ENCODE measurements around the gene NOP53.

The NOP53 gene

DNA sequence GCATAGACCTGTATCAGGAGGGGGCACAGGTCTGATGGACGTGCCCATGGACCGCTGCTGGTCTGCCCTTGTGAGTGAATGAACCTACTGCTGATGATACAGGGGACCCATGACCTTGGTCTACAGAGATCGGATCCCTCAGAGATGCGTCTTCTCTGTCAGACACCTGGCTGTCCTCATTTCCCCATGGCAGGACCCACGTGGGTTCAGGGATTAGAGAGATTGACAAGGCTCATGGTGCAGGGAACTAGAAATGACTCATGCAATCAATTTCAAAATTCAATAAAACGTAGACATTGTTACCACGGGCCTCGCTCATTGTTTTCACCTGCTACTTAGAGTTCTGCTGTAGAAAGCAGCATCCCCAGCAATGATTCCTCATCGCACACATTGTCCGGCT, 60.0 kb downstream of the NOP53 start:
- no peak for TF ChIP-seq CTCF (IDR thresholded peaks at IDR 0.05; ENCODE audit: insufficient read depth, low read length, missing control alignments)
- ChIA-PET CTCF (interaction anchor here (0.7 to 2.7 kb wide), 4 partner anchors 9 to 59 kb away, joined by 3 to 14 read pairs (median 4); no protein-coding TSS in a partner anchor), POLR2A (no interaction called here)
- H3K4me3 ChIP-seq (ENCODE audit: low read depth, low read length), result no peak overlapping the region
- DNase-seq (ENCODE audit: low read depth, low spot score), result no peak

- ChIA-PET POLR2A (no interaction called here), CTCF (interaction anchor here (2.2 to 2.7 kb wide), 2 partner anchors 8 to 15 kb away, joined by 6 to 14 read pairs; no protein-coding TSS in a partner anchor)
- no peak for TF ChIP-seq CTCF (IDR thresholded peaks at IDR 0.05; ENCODE audit: insufficient read depth, low read length, missing control alignments)
- H3K4me3 ChIP-seq (ENCODE audit: low read depth, low read length), result no peak overlapping the region
- no peak for DNase-seq (ENCODE audit: low read depth, low spot score)
These were observed 61.1 kb downstream of the NOP53 start for GRCh38 chr19:47806435-47806834.

All from AG04449 (cell line).